Pancreas (tissue), 10 donors: ENCODE data around the gene ABCB8. TPM values are rescaled to one million over a fixed set of nuclear protein-coding genes. Genes with fewer than 3 reads are reported as not detected.

Source experiments
- ATAC-seq, 4 donors: fragments of 200-7000 bp; cut with Tn5 transposase; one replicate each; pipeline versions ENCODE4 v1.8.0 to v1.9.1; 2020; ENCODE audit warnings: mild to moderate bottlenecking in 4 of 4, moderate library complexity in 4 of 4
- DNase-seq, 6 donors: peaks; one replicate each; pipeline ENCODE4 v3.0.0-alpha.2; 2020
- FAIRE-seq: peaks from 2 replicates; lab custom pipeline; 2012; peaks lifted over from hg19 to GRCh38; lab: Jason Lieb, UNC
- H3K27ac ChIP-seq, 4 donors: fragments of 200-600 bp; sonication (generic); 1 replicate in 3 of 4; 2 replicates in 1 of 4; pipeline versions ENCODE4 v1.5.0 to v1.8.0; 2020
- H3K27me3 ChIP-seq, 4 donors: fragments of 200-600 bp; one replicate each; pipeline ENCODE4 v1.8.0; 2021
- H3K36me3 ChIP-seq, 3 donors: fragments of 200-600 bp; sonication (generic) in 1 of 3; one replicate each; pipeline versions ENCODE4 v1.5.0 to v1.8.0; 2020 to 2021
- H3K4me1 ChIP-seq, 3 donors: fragments of 200-600 bp; one replicate each; pipeline ENCODE4 v1.8.0; 2021
- H3K4me3 ChIP-seq, 4 donors: fragments of 200-600 bp; sonication (generic) in 2 of 4; one replicate each; pipeline versions ENCODE4 v1.5.0 to v1.8.0; 2020 to 2021
- H3K9me3 ChIP-seq, 4 donors: fragments of 200-600 bp; one replicate each; pipeline ENCODE4 v1.8.0; 2021
- CTCF ChIP-seq, 4 donors: fragments of 200-600 bp; sonication (generic) in 3 of 4; IDR thresholded peaks; one replicate each; pipeline versions ENCODE4 v1.5.0 to v1.8.0; 2021; ENCODE audit warnings: antibody characterized with exemption in 4 of 4
- WGBS, 2 donors: extraction: QIAGEN DNeasy Blood & Tissue Kit; methylation state at CpG; one replicate each; pipeline ENCODE4 v1.1.7; 2013; 5-methylcytosine and 5-hydroxymethylcytosine counted together
- intact Hi-C, 3 donors: fragments of 100-400 bp; cut with DNase I; formaldehyde crosslinking; loops; one replicate each; pipeline versions ENCODE4 v1.11.1 to v1.14.2; 2022
- polyA plus RNA-seq, 2 donors: library from polyadenylated mRNA; stranded (reverse); fragments of 200-250 nt; gene quantifications; one replicate each; pipeline ENCODE4 v1.2.3, GENCODE V29; 2013
- total RNA-seq, 6 donors: library from RNA; stranded (reverse); fragmentation: NEBNext Ultra II Directional in 4 of 6; extraction: Animal tissue kit (Norgen Biotek cat#: 25700) in 4 of 6; gene quantifications; one replicate each; pipeline versions ENCODE4 v1.2.1 to v1.2.4, GENCODE V29; 2021 to 2023
- donor health status: healthy with polysubstance abuse.
- donor health status: DM: no; HTN: no; CAD: no; lungs with moderate emphysema.
- donor health status: DM: no; HTN: no; CAD: no.
- donor health status: control.
- donor health status: control.
- donor health status: Bipolar disorder and iron deficiency.
- donor health status: DM: yes; HTN: yes; CAD: no.
- donor health status: DM: no; HTN: no; CAD: no.
- donor health status: DM: no; HTN: no; CAD: no.
- donor health status: DM: yes; HTN: yes; CAD: no.

Gene ABCB8
- total and polyA plus RNA-seq, 8 donors = 6.1 to 29.0 (median 12.7) TPM

DNA sequence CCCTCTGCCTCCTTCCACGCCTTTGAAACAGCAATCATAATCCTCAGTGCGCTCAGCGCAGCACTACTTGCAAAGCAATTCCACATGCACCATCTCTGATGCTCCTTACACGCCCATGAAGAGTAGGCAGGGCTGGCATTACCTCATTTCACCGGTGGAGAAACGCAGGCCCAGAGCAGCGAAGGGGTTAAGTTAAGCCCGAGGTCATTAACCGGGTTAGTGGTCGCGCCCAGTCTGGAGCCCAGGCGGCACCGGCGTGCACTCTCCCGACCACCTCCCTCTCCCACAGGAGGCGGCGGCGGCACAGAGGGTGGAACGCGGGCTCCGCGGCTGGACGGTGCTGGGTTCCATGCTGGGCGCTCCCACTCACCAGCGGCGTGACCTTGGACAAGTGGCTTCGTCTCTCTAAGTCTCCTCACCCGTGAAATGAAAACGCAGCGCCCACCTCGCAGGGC is 51.8 kb downstream of the ABCB8 start:
- H3K9me3 ChIP-seq = no peaks in the 10 kb centered on the region
- FAIRE-seq (no peak), ATAC-seq (peak; percentile 15 to 24 (median 21)), DNase-seq (peak in 1 of 6 donors; percentile 77)
- 1% methylated on average over 31 of the region's 31 CpGs for WGBS, 2 donors
- H3K27me3 ChIP-seq = no peaks in the 10 kb centered on the region
- H3K4me3 ChIP-seq = peak overlapping the region; percentile 90 to 99 (median 94)
- intact Hi-C loops = no loop called here
- peaks cover 0 to 7% (median 0%) of the 10 kb centered on the region in 3 donors for H3K36me3 ChIP-seq
- peaks cover 22 to 37% (median 25%) of the 10 kb centered on the region in 3 donors for H3K4me1 ChIP-seq
- no peak for TF ChIP-seq CTCF (IDR thresholded peaks at IDR 0.05)
- peak overlapping the region; percentile 74 to 85 (median 81) for H3K27ac ChIP-seq

GRCh38 chr7:151080522-151081169 is 52.4 kb downstream of the ABCB8 start, which contains the start of gene FASTK:
TSS of gene FASTK (minus strand) at chr7:151080809. CDS start at chr7:151080766, 43 bp downstream.
- no peaks in the 10 kb centered on the region for H3K27me3 ChIP-seq
- FAIRE-seq (no peak), ATAC-seq (peak; percentile 83 to 90 (median 86)), DNase-seq (peak; percentile 88 to 96 (median 92))
- TF ChIP-seq CTCF (IDR thresholded peaks at IDR 0.05) = no peak
- peak within 1 kb of the TSS; percentile 90 to 99 (median 94) for H3K4me3 ChIP-seq
- peak within 1 kb of the TSS; percentile 74 to 85 (median 81) for H3K27ac ChIP-seq
- 0 to 1% methylated on average over 47 to 66 of the region's 66 CpGs for WGBS, 2 donors
- intact Hi-C loops = no loop called here
- no peaks in the 10 kb centered on the region for H3K9me3 ChIP-seq
- H3K36me3 ChIP-seq = peaks cover 0 to 1% (median 0%) of the 10 kb centered on the region in 3 donors
- peaks cover 27 to 37% (median 30%) of the 10 kb centered on the region in 3 donors for H3K4me1 ChIP-seq

- intact Hi-C loops = no loop called here
- peaks cover 29 to 37% (median 32%) of the 10 kb centered on the region in 3 donors for H3K4me1 ChIP-seq
- H3K36me3 ChIP-seq = no peaks in the 10 kb centered on the region
- peak in 3 of 4 donors; percentile 2 to 13 (median 10) for ATAC-seq
- DNase-seq = peak in 4 of 6 donors; percentile 50 to 86 (median 62)
- H3K27me3 ChIP-seq = no peaks in the 10 kb centered on the region
- peak overlapping the region; percentile 90 to 99 (median 94) for H3K4me3 ChIP-seq
- peak overlapping the region; percentile 74 to 85 (median 81) for H3K27ac ChIP-seq
- TF ChIP-seq CTCF (IDR thresholded peaks at IDR 0.05) = no peak
- no peak for FAIRE-seq
- WGBS, 2 donors = 17% methylated on average over 58 to 64 of the region's 64 CpGs
- H3K9me3 ChIP-seq = no peaks in the 10 kb centered on the region
Measured at GRCh38 chr7:151081170-151082101, 53.2 kb downstream of the ABCB8 start.

DNA sequence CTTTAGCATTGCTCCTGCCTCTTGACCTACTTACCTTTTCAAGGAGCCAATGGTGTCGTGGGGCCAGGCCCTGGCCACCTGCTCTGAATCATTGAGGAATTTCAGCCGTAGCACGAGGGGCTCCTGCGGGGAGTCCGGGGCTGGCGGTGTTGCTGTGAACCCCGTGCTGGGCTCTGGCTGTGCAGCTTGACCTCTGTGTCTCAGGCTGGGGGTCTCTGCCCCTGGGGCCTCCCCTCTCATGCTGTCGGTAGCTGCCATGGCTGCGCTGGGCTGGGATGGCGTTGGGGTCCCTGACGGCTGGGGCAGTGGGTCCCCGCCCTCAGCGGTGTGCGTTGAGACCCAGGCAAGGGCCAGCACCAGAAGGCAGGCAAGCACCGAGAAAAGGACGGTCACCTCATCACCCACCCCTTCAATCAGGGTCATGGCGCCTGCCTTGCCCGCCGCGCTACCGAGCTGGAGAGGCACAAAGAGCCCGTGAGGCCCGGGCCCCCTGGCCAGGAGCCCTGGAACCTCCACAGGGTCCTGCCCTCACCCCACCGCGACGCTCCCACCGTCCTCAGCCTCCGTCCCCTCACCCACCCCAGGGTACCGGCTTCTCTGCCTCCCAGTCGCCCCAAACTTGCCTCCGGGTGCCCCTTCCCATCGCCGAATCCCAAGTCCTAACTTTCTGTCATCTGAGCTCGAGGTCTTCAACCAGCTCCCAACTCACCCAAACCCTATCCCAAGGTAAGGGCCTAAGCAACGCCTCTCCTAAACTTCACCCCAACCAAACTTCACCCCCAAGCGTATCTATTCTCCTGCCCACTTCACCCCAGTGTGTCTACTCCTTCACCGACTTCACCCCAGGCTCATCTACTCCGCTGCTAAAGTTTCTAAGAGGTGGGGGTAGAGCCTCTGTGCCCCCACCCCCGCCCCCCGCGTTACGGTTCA is 54.2 kb downstream of the ABCB8 start:
- 33 to 34% methylated on average over 37 to 42 of the region's 42 CpGs for WGBS, 2 donors
- H3K4me1 ChIP-seq = peaks cover 29 to 37% (median 32%) of the 10 kb centered on the region in 3 donors
- FAIRE-seq = no peak
- H3K4me3 ChIP-seq = peak overlapping the region; percentile 53 to 99 (median 92)
- peak overlapping the region; percentile 53 to 86 (median 85) for H3K27ac ChIP-seq
- no peaks in the 10 kb centered on the region for H3K36me3 ChIP-seq
- DNase-seq = peak in 2 of 6 donors; percentile 32 to 78
- no peak for TF ChIP-seq CTCF (IDR thresholded peaks at IDR 0.05)
- intact Hi-C loops = no loop called here
- no peaks in the 10 kb centered on the region for H3K9me3 ChIP-seq
- H3K27me3 ChIP-seq = no peaks in the 10 kb centered on the region
- no peak for ATAC-seq
